H9 (cell line): ENCODE results near the gene RERG. TPM values are rescaled to one million over a fixed set of nuclear protein-coding genes. Genes with fewer than 3 reads are reported as not detected.

ENCODE experiments used
- DNase-seq: peaks from one replicate; pipeline ENCODE4 v3.0.0-alpha.2; 2017
- H2AFZ ChIP-seq: one replicate; pipeline ENCODE4 v1.6.1; 2013; ENCODE audit warnings: mild to moderate bottlenecking, low read length, control low read depth, moderate library complexity
- H2AK5ac ChIP-seq: 2 replicates; pipeline ENCODE4 v1.6.1; 2013; ENCODE audit warnings: low read length, control low read depth, mixed read lengths; ENCODE audit not compliant: insufficient read length
- H2BK120ac ChIP-seq: one replicate; pipeline ENCODE4 v1.6.1; 2013; ENCODE audit warnings: low read depth, mild to moderate bottlenecking, low read length, control low read depth, inconsistent platforms; ENCODE audit not compliant: poor library complexity, severe bottlenecking
- H2BK12ac ChIP-seq: 2 replicates; pipeline ENCODE4 v1.6.1; 2013; ENCODE audit warnings: low read length, control low read depth, mixed read lengths, low read depth; ENCODE audit not compliant: insufficient read length
- H2BK15ac ChIP-seq: 2 replicates; pipeline ENCODE4 v1.6.1; 2013; ENCODE audit warnings: low read depth, low read length, control low read depth
- H2BK20ac ChIP-seq: one replicate; pipeline ENCODE4 v1.6.1; 2013; ENCODE audit warnings: low read depth, mild to moderate bottlenecking, low read length, control low read depth, inconsistent platforms; ENCODE audit not compliant: poor library complexity, severe bottlenecking
- H2BK5ac ChIP-seq: 2 replicates; pipeline ENCODE4 v1.6.1; 2013; ENCODE audit warnings: low read length, control low read depth, mixed read lengths; ENCODE audit not compliant: insufficient read length
- H3K14ac ChIP-seq: 2 replicates; pipeline ENCODE4 v1.6.1; 2013; ENCODE audit warnings: low read length, control low read depth; ENCODE audit not compliant: insufficient read depth
- H3K18ac ChIP-seq: 2 replicates; pipeline ENCODE4 v1.6.1; 2013; ENCODE audit warnings: low read depth, mild to moderate bottlenecking, mixed read lengths, low read length, control low read depth; ENCODE audit not compliant: insufficient read length
- H3K23ac ChIP-seq: 2 replicates; pipeline ENCODE4 v1.6.1; 2013; ENCODE audit warnings: low read length, control low read depth, mixed read lengths, low read depth; ENCODE audit not compliant: insufficient read length
- H3K23me2 ChIP-seq: 2 replicates; pipeline ENCODE4 v1.6.1; 2013; ENCODE audit warnings: low read depth, mild to moderate bottlenecking, mixed read lengths, low read length, control low read depth; ENCODE audit not compliant: insufficient read length, poor library complexity, severe bottlenecking
- H3K27ac ChIP-seq: 2 replicates; pipeline ENCODE4 v1.5.1; 2013; ENCODE audit warnings: low read length, control low read depth, mixed read lengths, low read depth; ENCODE audit not compliant: insufficient read length
- H3K27me3 ChIP-seq: 2 replicates; pipeline ENCODE4 v1.6.1; 2013; ENCODE audit warnings: low read length, control low read depth, inconsistent platforms; ENCODE audit not compliant: insufficient read depth
- H3K4ac ChIP-seq: 2 replicates; pipeline ENCODE4 v1.6.1; 2013; ENCODE audit warnings: low read depth, mild to moderate bottlenecking, control low read depth, inconsistent platforms, low read length, moderate library complexity
- H3K4me1 ChIP-seq: 2 replicates; pipeline ENCODE4 v1.6.1; 2013; ENCODE audit warnings: low read length, control low read depth, inconsistent platforms; ENCODE audit not compliant: insufficient read depth
- H3K4me2 ChIP-seq: 2 replicates; pipeline ENCODE4 v1.6.1; 2013; ENCODE audit warnings: low read length, control low read depth, mixed read lengths; ENCODE audit not compliant: insufficient read length, insufficient read depth
- H3K56ac ChIP-seq: 2 replicates; pipeline ENCODE4 v1.6.1; 2013; ENCODE audit warnings: low read depth, mild to moderate bottlenecking, mixed read lengths, low read length, control low read depth; ENCODE audit not compliant: insufficient read length
- H3K79me1 ChIP-seq: 2 replicates; pipeline ENCODE4 v1.6.1; 2013; ENCODE audit warnings: low read depth, mild to moderate bottlenecking, moderate library complexity, low read length, control low read depth, inconsistent platforms; ENCODE audit not compliant: insufficient read depth, poor library complexity, severe bottlenecking
- H3K79me2 ChIP-seq: 2 replicates; pipeline ENCODE4 v1.6.1; 2013; ENCODE audit warnings: low read length, control low read depth, inconsistent platforms; ENCODE audit not compliant: insufficient read depth
- H3K9ac ChIP-seq: 2 replicates; pipeline ENCODE4 v1.6.1; 2013; ENCODE audit warnings: low read length, control low read depth, mixed read lengths; ENCODE audit not compliant: insufficient read length; ENCODE audit errors: extremely low read depth
- H3K9me3 ChIP-seq: one replicate; pipeline ENCODE4 v1.6.1; 2013; ENCODE audit warnings: low read depth, low read length, inconsistent platforms; ENCODE audit not compliant: control insufficient read depth
- H3T11ph ChIP-seq: one replicate; pipeline ENCODE4 v1.6.1; 2013; ENCODE audit warnings: mild to moderate bottlenecking, low read length, control low read depth, inconsistent platforms
- H4K20me1 ChIP-seq: one replicate; pipeline ENCODE4 v1.6.1; 2013; ENCODE audit not compliant: control insufficient read depth, insufficient read length, insufficient read depth
- H4K5ac ChIP-seq: 2 replicates; pipeline ENCODE4 v1.6.1; 2013; ENCODE audit warnings: low read depth, mild to moderate bottlenecking, mixed read lengths, low read length, control low read depth; ENCODE audit not compliant: insufficient read length
- H4K8ac ChIP-seq: replicated peaks from 2 replicates; pipeline ENCODE4 v1.6.1; 2013; ENCODE audit warnings: low read length, control low read depth, mixed read lengths, low read depth; ENCODE audit not compliant: insufficient read length
- H4K91ac ChIP-seq: 2 replicates; pipeline ENCODE4 v1.6.1; 2013; ENCODE audit warnings: low read depth, mild to moderate bottlenecking, moderate library complexity, mixed read lengths, low read length, control low read depth; ENCODE audit not compliant: insufficient read length
- H3K27ac Mint-ChIP-seq, 3 experiments: 2 replicates in 2 of 3; 3 replicates in 1 of 3; pipeline ENCODE4 v1.8.0; 2020 to 2021; ENCODE audit warnings: mixed read lengths in 3 of 3, mild to moderate bottlenecking in 1 of 3, moderate library complexity in 1 of 3
- H3K27me3 Mint-ChIP-seq: 2 replicates; pipeline ENCODE4 v1.8.0; 2021; ENCODE audit warnings: low read depth, mild to moderate bottlenecking, moderate library complexity, mixed read lengths
- H3K36me3 Mint-ChIP-seq, 3 experiments: 2 replicates in 2 of 3; 3 replicates in 1 of 3; pipeline ENCODE4 v1.8.0; 2020 to 2021; ENCODE audit warnings: low read depth in 3 of 3, mixed read lengths in 3 of 3; ENCODE audit not compliant: insufficient read depth in 1 of 3
- H3K4me1 Mint-ChIP-seq, 2 experiments: 2 replicates each; pipeline ENCODE4 v1.8.0; 2020; ENCODE audit warnings: mixed read lengths in 2 of 2
- H3K4me3 Mint-ChIP-seq, 2 experiments: 2 replicates in 1 of 2; 3 replicates in 1 of 2; pipeline ENCODE4 v1.8.0; 2020 to 2021; ENCODE audit warnings: mild to moderate bottlenecking in 2 of 2, mixed read lengths in 2 of 2, moderate library complexity in 1 of 2
- H3K9me3 Mint-ChIP-seq, 2 experiments: 2 replicates in 1 of 2; 3 replicates in 1 of 2; pipeline ENCODE4 v1.8.0; 2020; ENCODE audit warnings: mild to moderate bottlenecking in 2 of 2, mixed read lengths in 2 of 2, moderate library complexity in 1 of 2
- total RNA-seq: library from RNA; stranded (reverse); gene quantifications from 2 replicates; pipeline ENCODE4 v1.2.1, GENCODE V29; 2021
- TF ChIP-seq, protein P1 (sequence below): fragments of 200-600 bp; sonication (generic); conservative IDR thresholded peaks from 3 replicates; pipeline ENCODE4 v1.8.0; 2021; ENCODE audit warnings: antibody characterized with exemption, mild to moderate bottlenecking

The RERG gene
- total RNA-seq, 1 experiment from 2014 or later: not detected

DNA sequence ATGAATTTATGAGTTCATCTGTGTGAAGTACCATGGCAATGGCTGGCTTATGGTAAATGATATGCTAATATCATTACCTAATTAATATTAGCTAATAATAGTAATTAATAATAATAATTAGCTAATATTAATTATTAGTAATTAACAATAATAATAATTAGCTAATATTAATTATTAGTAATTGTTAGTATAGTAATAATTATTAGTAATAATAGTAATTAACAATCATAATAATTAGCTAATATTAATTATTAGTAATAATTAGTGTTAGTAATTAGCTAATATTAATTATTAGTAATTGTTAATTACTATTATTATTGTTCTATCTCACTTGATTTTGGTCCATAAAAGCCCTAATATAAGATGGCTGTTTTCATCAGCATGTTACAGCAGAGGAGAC is 19.8 kb downstream of the RERG start:
- H3K27ac Mint-ChIP-seq: no peak overlapping the region
- Histone ChIP-seq H2BK12ac (no peak overlapping the region), H2BK20ac (no peak overlapping the region), H3K18ac (no peak overlapping the region), H4K20me1 (no peaks in the 10 kb centered on the region), H2BK5ac (no peak overlapping the region), H3K23ac (no peak overlapping the region), H3K79me2 (no peaks in the 10 kb centered on the region), H3K27ac (no peak overlapping the region), H3K27me3 (no peaks in the 10 kb centered on the region), H3K9ac (no peak overlapping the region), H4K91ac (no peak overlapping the region), H2BK15ac (no peak overlapping the region), H3T11ph (no peak overlapping the region), H2AK5ac (no peak overlapping the region), H2BK120ac (no peak overlapping the region), H3K4me2 (no peak overlapping the region), H3K9me3 (no peaks in the 10 kb centered on the region), H4K5ac (no peak overlapping the region), H3K23me2 (no peaks in the 10 kb centered on the region), H3K56ac (no peak overlapping the region), H3K4me1 (peaks cover 3% of the 10 kb centered on the region; the same call in 1 of the 2 replicates), H3K14ac (no peak overlapping the region), H3K4ac (no peak overlapping the region), H3K79me1 (no peaks in the 10 kb centered on the region), H4K8ac (no peak overlapping the region), H2AFZ (no peak overlapping the region)
- TF ChIP-seq, protein P1, sequence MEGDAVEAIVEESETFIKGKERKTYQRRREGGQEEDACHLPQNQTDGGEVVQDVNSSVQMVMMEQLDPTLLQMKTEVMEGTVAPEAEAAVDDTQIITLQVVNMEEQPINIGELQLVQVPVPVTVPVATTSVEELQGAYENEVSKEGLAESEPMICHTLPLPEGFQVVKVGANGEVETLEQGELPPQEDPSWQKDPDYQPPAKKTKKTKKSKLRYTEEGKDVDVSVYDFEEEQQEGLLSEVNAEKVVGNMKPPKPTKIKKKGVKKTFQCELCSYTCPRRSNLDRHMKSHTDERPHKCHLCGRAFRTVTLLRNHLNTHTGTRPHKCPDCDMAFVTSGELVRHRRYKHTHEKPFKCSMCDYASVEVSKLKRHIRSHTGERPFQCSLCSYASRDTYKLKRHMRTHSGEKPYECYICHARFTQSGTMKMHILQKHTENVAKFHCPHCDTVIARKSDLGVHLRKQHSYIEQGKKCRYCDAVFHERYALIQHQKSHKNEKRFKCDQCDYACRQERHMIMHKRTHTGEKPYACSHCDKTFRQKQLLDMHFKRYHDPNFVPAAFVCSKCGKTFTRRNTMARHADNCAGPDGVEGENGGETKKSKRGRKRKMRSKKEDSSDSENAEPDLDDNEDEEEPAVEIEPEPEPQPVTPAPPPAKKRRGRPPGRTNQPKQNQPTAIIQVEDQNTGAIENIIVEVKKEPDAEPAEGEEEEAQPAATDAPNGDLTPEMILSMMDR: no peak
- no peaks in the 10 kb centered on the region for H3K36me3 Mint-ChIP-seq
- no peaks in the 10 kb centered on the region for H3K27me3 Mint-ChIP-seq
- peaks cover 8 to 12% of the 10 kb centered on the region in 2 experiments for H3K4me1 Mint-ChIP-seq
- H3K9me3 Mint-ChIP-seq: no peaks in the 10 kb centered on the region
- no peak overlapping the region for H3K4me3 Mint-ChIP-seq
- DNase-seq: no peak
